Stomach (tissue), 4 donors: ENCODE results near the gene DRAXIN.

ENCODE experiments used
- CTCF ChIP-seq, 7 experiments: fragments of 450-650 bp in 4 of 7; fragments of 200-600 bp in 3 of 7; sonication (generic) in 3 of 7; IDR thresholded peaks; one replicate each; pipeline ENCODE4 v1.5.1; 2016 to 2019; ENCODE audit warnings: antibody characterized with exemption in 7 of 7, control low read depth in 2 of 7, mild to moderate bottlenecking in 1 of 7
- POLR2A ChIP-seq, 4 donors: fragments of 450-650 bp; IDR thresholded peaks; one replicate each; pipeline ENCODE4 v1.6.1; 2016; ENCODE audit warnings: antibody characterized with exemption in 4 of 4, control low read depth in 2 of 4, mild to moderate bottlenecking in 1 of 4, moderate library complexity in 1 of 4
- POLR2AphosphoS5 ChIP-seq, 3 donors: sonication (generic); formaldehyde crosslinking; IDR thresholded peaks; one replicate each; pipeline ENCODE4 v1.6.1; 2016; ENCODE audit warnings: antibody characterized with exemption in 3 of 3

GRCh38 chr1:11751087-11751486, 59.6 kb downstream of the DRAXIN start:
- TF ChIP-seq CTCF (IDR thresholded peaks at IDR 0.05) (no peak), POLR2A (IDR thresholded peaks at IDR 0.05) (no peak), POLR2AphosphoS5 (IDR thresholded peaks at IDR 0.05) (no peak)
